Measurements from ENCODE around the gene FOXO3.
"Not testable (repeated sequence)": the region's sequence is repeated elsewhere in the genome, so short reads cannot be mapped to it uniquely, and the experiment has no call there.

Gene FOXO3

GRCh38 chr6:108665495-108666196 lies 104.9 kb downstream of the FOXO3 start:
- DNase-seq, result no peak

- no peak for DNase-seq
These were observed 106.0 kb downstream of the FOXO3 start for GRCh38 chr6:108666656-108667260.

- DNase-seq, result peak; percentile 55
These were observed 107.3 kb downstream of the FOXO3 start for GRCh38 chr6:108667993-108668392.

GRCh38 chr6:108669673-108670072 lies 109.0 kb downstream of the FOXO3 start:
- no peak for DNase-seq

GRCh38 chr6:108671175-108671574 lies 110.5 kb downstream of the FOXO3 start:
- DNase-seq, result no peak

- DNase-seq, result no peak
These were observed 111.1 kb downstream of the FOXO3 start for GRCh38 chr6:108671790-108672189.

- no peak for DNase-seq
These were observed 111.9 kb downstream of the FOXO3 start for GRCh38 chr6:108672641-108673040.

GRCh38 chr6:108673153-108673552 lies 112.4 kb downstream of the FOXO3 start:
- DNase-seq, result no peak

- DNase-seq, result no peak
These were observed 112.9 kb downstream of the FOXO3 start for GRCh38 chr6:108673602-108674001.

- peak; percentile 43 for DNase-seq
These were observed 114.8 kb downstream of the FOXO3 start for GRCh38 chr6:108675226-108676200.

GRCh38 chr6:108676555-108676954 lies 115.8 kb downstream of the FOXO3 start:
- DNase-seq, result peak; percentile 38

GRCh38 chr6:108677357-108677756 lies 116.6 kb downstream of the FOXO3 start:
- DNase-seq, result peak; percentile 65

GRCh38 chr6:108677894-108678293 lies 117.2 kb downstream of the FOXO3 start:
- no peak for DNase-seq

GRCh38 chr6:108680314-108680713 lies 119.6 kb downstream of the FOXO3 start:
- DNase-seq, result not testable (repeated sequence)

- DNase-seq, result peak; percentile 44
These were observed 121.0 kb downstream of the FOXO3 start for GRCh38 chr6:108681721-108682120.

- DNase-seq, result not testable (repeated sequence)
These were observed 121.8 kb downstream of the FOXO3 start for GRCh38 chr6:108682383-108683119.

- not testable (repeated sequence) for DNase-seq
These were observed 123.3 kb downstream of the FOXO3 start for GRCh38 chr6:108683976-108684375.

GRCh38 chr6:108684771-108685329 lies 124.1 kb downstream of the FOXO3 start:
- peak; percentile 78 for DNase-seq

GRCh38 chr6:108685970-108686369 lies 125.3 kb downstream of the FOXO3 start:
- DNase-seq, result no peak

GRCh38 chr6:108686896-108687295 lies 126.2 kb downstream of the FOXO3 start:
- DNase-seq, result no peak

- DNase-seq, result no peak
These were observed 127.2 kb downstream of the FOXO3 start for GRCh38 chr6:108687921-108688320.
